ENCODE measurements around the gene RAB6B.

GRCh38 chr3:133884887-133885711, 10.6 kb downstream of the RAB6B start:
- TF ChIP-seq CTCF (optimal IDR thresholded peaks at IDR 0.05 in 1 of 3, IDR thresholded peaks at IDR 0.05 in 1 of 3, conservative IDR thresholded peaks at IDR 0.05 in 1 of 3; ENCODE audit: extremely low read depth in 1 of 3, insufficient read depth in 2 of 3, low read length in 3 of 3): no peak
- no peak for TF ChIP-seq EZH2 (IDR thresholded peaks at IDR 0.05; ENCODE audit: low read length)
